HUDEP-2 (cell line): ENCODE measurements around the gene PMPCA.
A peak's percentile ranks its signal among the peaks of the same experiment; 100 is the strongest.

Source experiments
- DNase-seq, 76 experiments: peaks; one replicate each; lab custom pipeline; 2025; ENCODE audit not compliant: unreplicated experiment in 76 of 76; lab: John Stamatoyannopoulos, UW

PMPCA gene

GRCh38 chr9:136451221-136451877, 40.9 kb downstream of the PMPCA start:
- no peak for DNase-seq

GRCh38 chr9:136453326-136453725, 42.9 kb downstream of the PMPCA start:
- no peak for DNase-seq

DNA sequence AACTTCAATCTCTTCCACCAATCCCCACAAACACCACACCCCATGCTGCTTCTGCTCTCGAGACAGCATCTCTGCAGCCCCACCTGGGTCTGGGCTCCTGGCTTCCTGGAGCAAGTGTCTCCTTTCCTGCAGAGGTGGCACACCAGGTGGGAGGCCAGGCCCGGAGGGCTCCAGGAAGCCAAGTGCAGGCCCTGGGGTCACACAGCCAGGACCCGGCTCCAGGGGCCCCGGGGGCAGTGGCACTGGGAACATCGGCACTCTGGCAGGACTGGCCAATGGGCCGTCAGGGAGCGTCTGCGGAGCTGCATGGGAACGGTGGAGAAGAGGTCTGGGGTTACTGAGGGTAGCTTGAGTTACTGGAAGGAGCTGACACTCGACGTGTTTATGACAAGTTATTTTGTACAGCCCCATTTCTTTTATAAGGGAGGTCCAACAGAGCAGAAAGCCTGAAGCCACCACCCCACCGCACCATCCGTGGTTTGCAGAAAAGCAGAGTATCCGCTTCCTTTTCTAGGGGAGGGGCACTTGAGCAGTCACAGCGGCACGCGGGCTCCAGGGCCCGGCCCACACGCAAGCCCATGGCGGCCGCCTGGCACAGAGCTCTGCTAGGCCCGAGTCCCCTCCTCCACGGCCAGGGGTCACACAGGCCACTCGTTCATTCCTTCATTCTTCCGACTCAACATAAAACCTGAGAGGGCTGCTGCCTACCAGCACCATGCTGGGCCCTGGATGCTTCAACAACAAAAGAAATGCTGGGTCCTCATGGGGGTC, 43.8 kb downstream of the PMPCA start:
- no peak for DNase-seq

DNA sequence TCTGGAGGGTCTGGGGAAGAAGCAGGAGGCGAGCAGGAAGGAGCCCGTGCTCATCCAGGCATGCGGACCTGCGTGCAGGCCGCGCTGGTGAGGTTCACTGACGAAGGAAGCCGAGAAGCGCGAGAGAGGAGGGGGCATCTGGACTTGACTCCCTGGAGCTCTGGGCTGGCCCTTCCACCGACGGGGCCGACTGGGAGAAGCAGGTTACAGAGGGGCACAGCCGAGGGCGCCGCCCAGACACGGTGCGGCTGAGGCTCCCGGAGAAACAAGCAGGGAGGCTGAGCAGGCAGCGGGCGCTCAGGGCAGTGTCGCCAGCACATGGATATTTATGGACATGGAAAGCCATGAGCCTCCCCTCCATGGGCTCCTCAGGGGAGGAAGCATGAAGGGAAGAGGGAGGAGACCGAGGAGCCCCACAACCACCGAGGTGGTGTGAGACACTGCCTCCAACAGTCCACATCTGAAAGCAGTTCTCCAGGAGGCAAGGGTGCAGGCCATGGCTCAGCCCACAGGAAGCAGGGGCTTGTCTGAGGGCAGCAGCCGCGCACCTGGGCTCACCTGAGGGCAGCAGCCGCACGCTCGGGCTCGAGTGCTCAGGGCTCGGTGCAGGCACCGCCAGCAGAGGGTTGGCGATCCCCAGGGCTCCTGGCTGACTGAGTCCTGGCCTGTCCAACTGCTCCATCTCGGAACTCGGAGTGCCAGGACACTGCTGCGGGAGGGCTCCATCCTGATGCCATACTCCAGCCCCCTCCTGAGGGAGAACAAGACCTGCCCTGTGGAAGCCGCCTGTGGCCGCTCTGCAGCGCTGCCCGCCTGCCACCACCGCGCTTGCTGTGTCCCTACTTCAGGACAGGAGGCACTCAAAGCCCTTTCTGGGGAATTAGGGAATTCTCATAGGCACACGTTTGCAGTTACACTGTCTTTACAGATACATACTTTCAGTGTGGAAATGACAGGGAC, 44.9 kb downstream of the PMPCA start:
- no peak for DNase-seq

- no peak for DNase-seq
Measured at GRCh38 chr9:136456258-136456657, 45.8 kb downstream of the PMPCA start.

- no peak for DNase-seq
Measured at GRCh38 chr9:136457326-136457725, 46.9 kb downstream of the PMPCA start.

GRCh38 chr9:136459425-136459824, 49.0 kb downstream of the PMPCA start:
- DNase-seq: no peak

DNA sequence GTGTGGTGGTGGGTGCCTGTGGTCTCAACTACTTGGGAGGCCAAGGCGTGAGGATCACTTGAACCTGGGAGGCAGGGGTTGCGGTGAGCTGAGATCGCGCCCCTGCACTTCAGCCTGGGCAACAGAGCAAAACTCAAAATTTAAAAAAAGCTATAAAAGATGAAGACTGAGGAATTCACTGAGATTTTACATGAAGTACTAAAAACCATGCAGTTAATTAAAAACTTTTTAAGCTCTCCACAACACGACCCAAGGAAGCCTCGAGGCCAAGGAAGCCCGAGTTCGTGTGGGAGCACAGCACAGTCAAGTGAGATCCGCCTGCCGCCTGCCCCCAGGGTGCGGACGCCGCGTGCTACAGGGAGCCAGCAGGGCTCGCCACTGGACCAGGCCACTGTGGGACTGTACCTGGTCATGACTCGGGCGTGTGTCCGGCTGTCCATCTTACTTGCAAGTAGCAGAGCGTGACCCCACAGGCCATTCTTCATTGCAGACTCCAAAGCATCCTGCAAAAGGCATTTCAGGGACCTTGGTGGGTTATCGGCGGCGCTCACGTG, 50.4 kb downstream of the PMPCA start:
- no peak for DNase-seq

DNA sequence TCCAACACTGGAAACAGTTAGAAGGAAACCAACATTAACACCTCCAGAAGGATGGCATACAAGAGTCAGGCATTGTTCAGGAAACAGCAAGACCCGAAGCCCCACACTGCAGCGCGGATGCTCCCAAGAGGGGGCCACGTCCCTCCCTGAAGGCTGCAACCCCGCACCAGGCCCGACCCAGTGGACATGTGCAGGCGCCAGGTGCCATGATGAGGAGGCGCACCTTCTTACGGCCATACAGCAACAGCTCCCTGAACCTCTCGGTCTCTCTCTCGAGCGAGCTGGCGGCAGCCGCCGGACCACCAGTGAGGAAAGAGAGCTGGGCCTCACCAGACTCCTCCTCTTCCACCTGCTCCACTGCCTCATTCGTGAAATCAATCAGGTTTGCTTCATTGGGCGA, 52.2 kb downstream of the PMPCA start:
- no peak for DNase-seq

DNA sequence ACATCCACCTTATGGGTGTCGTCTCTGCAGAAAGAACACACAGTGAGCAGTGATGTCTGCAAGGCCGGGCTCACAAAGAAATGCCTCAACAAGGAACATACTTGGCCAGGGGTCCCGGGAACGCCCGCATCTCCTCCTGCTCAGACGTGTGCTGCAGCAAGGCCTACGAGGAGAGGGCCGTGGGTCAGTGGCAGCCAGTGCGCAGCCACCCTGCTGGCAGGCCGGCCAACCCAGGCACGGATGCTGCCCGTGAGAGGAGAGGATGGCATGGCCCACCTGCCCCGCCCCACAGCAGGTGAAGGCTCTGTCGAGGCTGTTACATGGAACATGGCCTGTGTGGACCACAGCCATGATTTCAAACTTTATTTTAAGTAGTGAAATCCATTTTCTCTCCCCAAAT, 53.1 kb downstream of the PMPCA start:
- DNase-seq: no peak

DNA sequence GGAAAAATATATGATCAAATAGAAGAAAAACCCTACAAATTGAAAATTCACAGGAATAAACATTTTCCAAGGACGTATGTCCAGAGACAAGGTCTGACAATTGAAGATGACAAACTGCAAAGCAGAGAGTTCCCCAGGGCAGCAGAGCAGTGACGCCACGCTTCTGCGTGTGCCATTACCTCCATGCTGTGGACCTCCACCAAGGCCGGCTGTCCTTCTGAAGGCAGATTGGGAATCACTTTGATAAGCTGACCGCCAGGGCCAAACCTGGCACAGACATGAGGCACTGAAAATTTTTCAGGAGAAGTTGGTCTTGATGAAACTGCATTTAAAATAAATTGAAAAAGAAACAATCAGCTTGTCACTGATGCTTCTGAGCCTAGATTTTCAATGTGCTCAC, 53.8 kb downstream of the PMPCA start:
- DNase-seq: no peak

GRCh38 chr9:136465500-136466154, 55.2 kb downstream of the PMPCA start:
- DNase-seq: no peak

DNA sequence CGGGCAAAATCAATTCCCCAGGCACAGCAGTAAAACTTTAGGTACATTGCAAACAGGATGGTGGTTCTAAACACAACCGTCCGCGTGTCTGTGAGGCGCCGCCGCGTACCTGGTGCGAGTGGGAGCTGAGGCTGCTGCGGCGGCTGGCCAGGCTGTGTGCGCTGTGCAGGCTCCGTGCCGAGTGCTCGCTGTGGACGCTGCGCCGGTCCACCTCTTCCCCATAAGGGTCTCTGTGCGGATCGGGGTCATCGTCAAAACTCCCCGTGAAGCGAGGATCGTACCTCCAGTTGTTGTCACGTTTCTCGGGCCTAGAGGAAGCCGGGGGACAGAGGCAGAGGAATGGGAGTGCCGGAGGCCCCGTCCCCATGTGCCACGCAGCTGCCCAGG, 55.7 kb downstream of the PMPCA start:
- no peak for DNase-seq

- DNase-seq: no peak
Measured at GRCh38 chr9:136467766-136468165, 57.3 kb downstream of the PMPCA start.

GRCh38 chr9:136470356-136470755, 59.9 kb downstream of the PMPCA start:
- no peak for DNase-seq

DNA sequence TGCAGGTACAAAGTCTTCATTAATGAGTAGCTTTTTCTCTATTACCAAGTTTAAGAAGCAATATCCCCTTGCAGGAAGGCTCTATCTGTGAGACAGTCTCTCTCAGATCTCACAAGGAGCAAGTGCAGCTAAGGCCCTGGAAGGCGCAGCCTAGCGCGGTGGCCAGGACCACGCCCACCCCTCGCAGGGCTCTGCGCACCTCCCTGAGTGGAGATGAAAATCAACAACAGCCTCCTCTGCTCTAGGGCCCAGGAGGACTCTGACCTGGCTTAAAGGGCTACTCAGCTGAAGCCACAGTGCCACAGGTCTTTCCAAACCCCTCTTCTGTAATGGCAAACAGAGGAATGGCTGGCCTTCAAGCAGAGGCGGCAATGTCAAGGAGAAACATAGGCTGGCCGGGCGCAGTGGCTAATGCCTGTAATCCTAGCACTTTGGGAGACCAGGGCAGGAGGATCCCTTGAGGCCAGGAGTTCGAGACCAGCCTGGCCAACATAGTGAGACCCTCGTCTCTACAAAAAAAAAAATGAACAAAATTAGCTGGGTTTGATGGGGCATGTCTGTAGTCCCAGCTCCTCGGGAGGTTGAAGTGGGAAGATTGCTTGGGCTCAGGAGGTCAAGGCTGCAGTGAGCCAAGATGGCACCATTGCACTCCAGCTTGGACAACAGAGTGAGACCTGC, 60.5 kb downstream of the PMPCA start:
- peak in 41 of 76 experiments; percentile 4 to 63 (median 21) for DNase-seq

- no peak for DNase-seq
Measured at GRCh38 chr9:136471802-136472487, 61.5 kb downstream of the PMPCA start.

DNA sequence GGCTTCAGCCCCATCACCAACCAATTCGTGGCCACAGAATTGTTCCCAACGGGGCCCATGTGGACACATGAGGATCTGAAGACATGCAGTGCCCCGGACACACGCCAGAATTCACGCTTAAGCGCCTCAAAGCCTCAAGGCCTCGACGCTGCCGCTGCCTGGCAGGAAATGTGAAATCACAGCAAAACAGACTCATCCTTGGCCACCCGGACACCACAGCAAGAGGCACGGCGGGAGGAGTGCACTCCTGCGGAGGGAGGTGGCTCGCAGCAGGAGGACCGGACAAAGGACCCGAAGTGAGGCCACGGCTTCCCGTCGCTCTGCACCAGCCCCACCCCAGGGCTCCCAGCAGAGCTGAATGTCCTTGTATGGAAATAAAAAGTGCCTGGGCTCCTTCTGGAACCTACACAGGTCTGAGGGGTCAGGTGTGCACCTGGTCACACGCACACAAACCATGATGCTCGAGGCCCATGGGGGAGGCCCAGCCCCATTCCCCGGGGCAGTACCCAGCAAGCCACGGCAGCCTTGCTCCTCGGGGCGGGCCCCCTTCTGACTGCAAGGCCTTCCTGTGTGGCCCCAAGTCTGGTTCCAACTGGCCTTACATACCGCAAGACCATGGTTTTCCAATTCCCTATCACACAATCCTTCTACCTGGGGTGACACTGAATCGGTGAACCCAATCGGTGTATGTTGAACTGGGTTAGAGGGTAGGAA, 62.3 kb downstream of the PMPCA start:
- DNase-seq: no peak

DNA sequence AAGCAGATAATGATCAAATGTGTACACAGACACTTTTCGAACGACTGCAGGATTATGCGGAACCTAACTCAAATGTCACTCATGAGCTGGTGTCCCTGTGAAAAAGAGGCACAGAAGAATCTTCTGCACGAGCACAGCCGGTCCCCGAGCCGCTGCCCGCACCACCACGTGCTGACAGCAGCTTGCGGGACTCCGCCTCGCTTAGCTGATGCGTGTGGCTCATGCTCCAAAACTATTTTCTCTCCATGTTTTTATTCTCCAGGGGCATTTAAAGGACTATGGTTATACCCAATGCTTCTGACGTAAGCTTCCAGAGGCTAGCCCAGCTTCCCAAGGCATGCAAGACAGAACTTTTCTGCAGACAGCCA, 62.9 kb downstream of the PMPCA start:
- no peak for DNase-seq
